AG09309 (cell line): ENCODE data around the gene SPACA1.
A peak's percentile ranks its signal among the peaks of the same experiment; 100 is the strongest.

Experiments used
- DNase-seq: peaks from one replicate; pipeline ENCODE4 v3.0.0-alpha.2; 2010; ENCODE audit warnings: low read depth
- H3K4me3 ChIP-seq: 2 replicates; pipeline ENCODE4 v1.5.1; 2011; ENCODE audit warnings: mild to moderate bottlenecking, low read depth, low read length, moderate library complexity; ENCODE audit not compliant: control insufficient read depth
- CTCF ChIP-seq: IDR thresholded peaks from 2 replicates; pipeline ENCODE4 v1.5.1; 2011; ENCODE audit warnings: mild to moderate bottlenecking, low read depth, low read length, inconsistent platforms; ENCODE audit not compliant: insufficient read depth, control insufficient read depth; ENCODE audit errors: missing control alignments

SPACA1 gene

GRCh38 chr6:88013015-88013414 lies 34.6 kb upstream of the SPACA1 start:
- no peak overlapping the region for H3K4me3 ChIP-seq
- no peak for DNase-seq
- no peak for TF ChIP-seq CTCF

GRCh38 chr6:88013554-88013953 lies 34.1 kb upstream of the SPACA1 start:
- H3K4me3 ChIP-seq = no peak overlapping the region
- TF ChIP-seq CTCF = peak; percentile 10
- DNase-seq = no peak

GRCh38 chr6:88020439-88020838 lies 27.2 kb upstream of the SPACA1 start:
- H3K4me3 ChIP-seq = no peak overlapping the region
- TF ChIP-seq CTCF = no peak
- DNase-seq = no peak

GRCh38 chr6:88024696-88025095 lies 22.9 kb upstream of the SPACA1 start:
- DNase-seq = no peak
- no peak overlapping the region for H3K4me3 ChIP-seq
- no peak for TF ChIP-seq CTCF

- no peak for TF ChIP-seq CTCF
- no peak for DNase-seq
- H3K4me3 ChIP-seq = no peak overlapping the region
Measured at GRCh38 chr6:88031550-88031949, 16.1 kb upstream of the SPACA1 start.

GRCh38 chr6:88044530-88044929 lies 3.1 kb upstream of the SPACA1 start:
- no peak for TF ChIP-seq CTCF
- no peak overlapping the region for H3K4me3 ChIP-seq
- DNase-seq = no peak

GRCh38 chr6:88045521-88046136 lies 2.0 kb upstream of the SPACA1 start:
- no peak overlapping the region for H3K4me3 ChIP-seq
- DNase-seq = no peak
- TF ChIP-seq CTCF = no peak
